NCI-H1092 treated with DMSO at 0.1 percent for 48 hours (cell line): ENCODE measurements around the gene SPTBN4.
"Not testable (repeated sequence)": the region's sequence is repeated elsewhere in the genome, so short reads cannot be mapped to it uniquely, and the experiment has no call there.

Source experiments
- DNase-seq: peaks from one replicate; lab custom pipeline; 2025; lab: John Stamatoyannopoulos, UW

The SPTBN4 gene

GRCh38 chr19:40588926-40589569 is 122.2 kb downstream of the SPTBN4 start:
- no peak for DNase-seq

GRCh38 chr19:40589591-40590429 is 123.0 kb downstream of the SPTBN4 start:
- DNase-seq = no peak

GRCh38 chr19:40590464-40591265 is 123.9 kb downstream of the SPTBN4 start:
- DNase-seq = no peak

- DNase-seq = not testable (repeated sequence)
Measured at GRCh38 chr19:40591724-40592123, 124.9 kb downstream of the SPTBN4 start.

- peak; percentile 19 for DNase-seq
Measured at GRCh38 chr19:40592170-40592569, 125.4 kb downstream of the SPTBN4 start.

GRCh38 chr19:40594255-40594654 is 127.5 kb downstream of the SPTBN4 start:
- peak; percentile 8 for DNase-seq

- DNase-seq = no peak
Measured at GRCh38 chr19:40594657-40595091, 127.9 kb downstream of the SPTBN4 start.

GRCh38 chr19:40596608-40597328 is 130.0 kb downstream of the SPTBN4 start:
- DNase-seq = no peak

GRCh38 chr19:40597329-40597838 is 130.6 kb downstream of the SPTBN4 start:
- no peak for DNase-seq

- peak; percentile 68 for DNase-seq
Measured at GRCh38 chr19:40598121-40598917, 131.5 kb downstream of the SPTBN4 start.

GRCh38 chr19:40598918-40599307 is 132.1 kb downstream of the SPTBN4 start:
- no peak for DNase-seq

- DNase-seq = no peak
Measured at GRCh38 chr19:40599331-40599901, 132.6 kb downstream of the SPTBN4 start.

- DNase-seq = no peak
Measured at GRCh38 chr19:40599902-40600569, 133.2 kb downstream of the SPTBN4 start.

- DNase-seq = no peak
Measured at GRCh38 chr19:40600570-40601133, 133.9 kb downstream of the SPTBN4 start.

GRCh38 chr19:40601134-40601974 is 134.6 kb downstream of the SPTBN4 start, which contains the start of gene LTBP4:
TSS of gene LTBP4 (plus strand) at chr19:40601369. CDS start at chr19:40601388, 19 bp downstream.
- no peak for DNase-seq

- no peak for DNase-seq
Measured at GRCh38 chr19:40603071-40603388, 136.2 kb downstream of the SPTBN4 start.

- DNase-seq = peak; percentile 64
Measured at GRCh38 chr19:40603389-40604170, 136.8 kb downstream of the SPTBN4 start.

- DNase-seq = no peak
Measured at GRCh38 chr19:40604171-40604646, 137.4 kb downstream of the SPTBN4 start.
